HAP-1 (cell line): ENCODE results near the gene SLC6A14.

Experiments
- DNase-seq, 2 experiments: peaks; one replicate each; pipeline ENCODE4 v3.0.0-alpha.2; 2016 to 2020; ENCODE audit warnings: low spot score in 2 of 2
- H3K27me3 ChIP-seq: fragments of 250-450 bp; sonication (Bioruptor Pico); 2 replicates; pipeline ENCODE4 v1.5.1; 2020; ENCODE audit warnings: low read depth, mild to moderate bottlenecking, moderate library complexity
- H3K36me3 ChIP-seq: fragments of 250-450 bp; sonication (Bioruptor Pico); replicated peaks from 2 replicates; pipeline ENCODE4 v1.5.1; 2020; ENCODE audit warnings: mild to moderate bottlenecking
- H3K4me1 ChIP-seq: fragments of 250-450 bp; sonication (Bioruptor Pico); 2 replicates; pipeline ENCODE4 v1.5.1; 2020; ENCODE audit warnings: mild to moderate bottlenecking
- H3K4me3 ChIP-seq: fragments of 250-450 bp; sonication (Bioruptor Pico); 2 replicates; pipeline ENCODE4 v1.5.1; 2020; ENCODE audit warnings: mild to moderate bottlenecking, moderate library complexity
- H3K9me3 ChIP-seq: fragments of 250-450 bp; sonication (Bioruptor Pico); 2 replicates; pipeline ENCODE4 v1.5.1; 2020; ENCODE audit warnings: mild to moderate bottlenecking, moderate library complexity
- in situ Hi-C: fragments of 300-500 bp; cut with MboI; formaldehyde crosslinking; loops from 3 replicates; pipeline ENCODE4 v1.14.3; 2020; ENCODE audit warnings: low sequenced_read_pairs, inconsistent platforms, mixed read lengths

Gene SLC6A14

GRCh38 chrX:116436358-116436816 is at the start of gene SLC6A14:
Gene SLC6A14 (plus strand): TSS chrX:116436606. CDS start chrX:116436710, 104 bp downstream.
- Histone ChIP-seq H3K4me3 (no peak within 1 kb of the TSS), H3K36me3 (no peaks in the 10 kb centered on the region), H3K9me3 (no peaks in the 10 kb centered on the region), H3K27me3 (peaks cover 15% of the 10 kb centered on the region), H3K4me1 (no peaks in the 10 kb centered on the region)
- DNase-seq, result no peak
- in situ Hi-C loops, result no loop called here

GRCh38 chrX:116395752-116396151 is 40.7 kb upstream of the SLC6A14 start:
- DNase-seq, result no peak
- H3K4me1 ChIP-seq, result no peaks in the 10 kb centered on the region
- in situ Hi-C loops, result no loop called here
- H3K36me3 ChIP-seq, result no peaks in the 10 kb centered on the region
- no peak overlapping the region for H3K4me3 ChIP-seq
- H3K9me3 ChIP-seq, result no peaks in the 10 kb centered on the region
- no peaks in the 10 kb centered on the region for H3K27me3 ChIP-seq

- no peak for DNase-seq
- Histone ChIP-seq H3K9me3 (no peaks in the 10 kb centered on the region), H3K27me3 (peaks cover 9% of the 10 kb centered on the region)
These were observed 36.7 kb upstream of the SLC6A14 start for GRCh38 chrX:116399681-116400080.

GRCh38 chrX:116409219-116409618 is 27.2 kb upstream of the SLC6A14 start:
- H3K4me1 ChIP-seq, result no peaks in the 10 kb centered on the region
- no peak for DNase-seq
- H3K4me3 ChIP-seq, result no peak overlapping the region
- H3K36me3 ChIP-seq, result no peaks in the 10 kb centered on the region
- in situ Hi-C loops, result no loop called here
- H3K27me3 ChIP-seq, result peaks cover 4% of the 10 kb centered on the region
- H3K9me3 ChIP-seq, result no peaks in the 10 kb centered on the region

More at GRCh38 chrX:116399681-116400080, 36.7 kb upstream of the SLC6A14 start:
- no peak overlapping the region for H3K4me3 ChIP-seq
- H3K36me3 ChIP-seq, result no peaks in the 10 kb centered on the region
- in situ Hi-C loops, result no loop called here
- no peaks in the 10 kb centered on the region for H3K4me1 ChIP-seq

- no peak for DNase-seq
- H3K9me3 ChIP-seq, result no peaks in the 10 kb centered on the region
- H3K36me3 ChIP-seq, result no peaks in the 10 kb centered on the region
- H3K4me1 ChIP-seq, result no peaks in the 10 kb centered on the region
- no peak overlapping the region for H3K4me3 ChIP-seq
- H3K27me3 ChIP-seq, result no peaks in the 10 kb centered on the region
- in situ Hi-C loops, result no loop called here
These were observed 23.1 kb upstream of the SLC6A14 start for GRCh38 chrX:116413273-116413672.

- in situ Hi-C loops, result no loop called here
- H3K4me1 ChIP-seq, result no peaks in the 10 kb centered on the region
- no peaks in the 10 kb centered on the region for H3K36me3 ChIP-seq
- no peak overlapping the region for H3K4me3 ChIP-seq
- H3K27me3 ChIP-seq, result no peaks in the 10 kb centered on the region
- no peaks in the 10 kb centered on the region for H3K9me3 ChIP-seq
- DNase-seq, result no peak
These were observed 19.2 kb upstream of the SLC6A14 start for GRCh38 chrX:116417214-116417613.

GRCh38 chrX:116417968-116418367 is 18.4 kb upstream of the SLC6A14 start:
- in situ Hi-C loops, result no loop called here
- DNase-seq, result no peak
- no peaks in the 10 kb centered on the region for H3K4me1 ChIP-seq
- H3K9me3 ChIP-seq, result no peaks in the 10 kb centered on the region
- no peak overlapping the region for H3K4me3 ChIP-seq
- no peaks in the 10 kb centered on the region for H3K27me3 ChIP-seq
- H3K36me3 ChIP-seq, result no peaks in the 10 kb centered on the region

- Histone ChIP-seq H3K27me3 (no peaks in the 10 kb centered on the region), H3K9me3 (no peaks in the 10 kb centered on the region), H3K36me3 (no peaks in the 10 kb centered on the region), H3K4me1 (no peaks in the 10 kb centered on the region), H3K4me3 (no peak overlapping the region)
- in situ Hi-C loops, result no loop called here
- no peak for DNase-seq
These were observed 8.4 kb upstream of the SLC6A14 start for GRCh38 chrX:116427978-116428377.

- no peaks in the 10 kb centered on the region for H3K9me3 ChIP-seq
- no peaks in the 10 kb centered on the region for H3K4me1 ChIP-seq
- no peak for DNase-seq
- no peak overlapping the region for H3K4me3 ChIP-seq
- H3K36me3 ChIP-seq, result no peaks in the 10 kb centered on the region
- H3K27me3 ChIP-seq, result peaks cover 15% of the 10 kb centered on the region
- in situ Hi-C loops, result no loop called here
These were observed 809 bp upstream of the SLC6A14 start for GRCh38 chrX:116435597-116435996.

- no peaks in the 10 kb centered on the region for H3K36me3 ChIP-seq
- in situ Hi-C loops, result no loop called here
- H3K4me1 ChIP-seq, result peaks cover 7% of the 10 kb centered on the region
- H3K4me3 ChIP-seq, result no peak overlapping the region
- H3K9me3 ChIP-seq, result no peaks in the 10 kb centered on the region
- peaks cover 2% of the 10 kb centered on the region; the same call in 1 of the 2 replicates for H3K27me3 ChIP-seq
- DNase-seq, result peak; percentile 42 to 45
These were observed 12.8 kb downstream of the SLC6A14 start for GRCh38 chrX:116449156-116449555.

- Histone ChIP-seq H3K9me3 (no peaks in the 10 kb centered on the region), H3K27me3 (no peaks in the 10 kb centered on the region; the same call in 1 of the 2 replicates), H3K4me1 (no peaks in the 10 kb centered on the region), H3K4me3 (no peak within 1 kb of the TSS), H3K36me3 (no peaks in the 10 kb centered on the region)
- in situ Hi-C loops, result no loop called here
- DNase-seq, result no peak
These were observed 26.4 kb downstream of the SLC6A14 start, which contains the start of gene CT83 for GRCh38 chrX:116462822-116463221. Gene CT83 (minus strand): TSS chrX:116462976. CDS start chrX:116462856, 120 bp downstream.

- Histone ChIP-seq H3K4me1 (no peaks in the 10 kb centered on the region), H3K36me3 (no peaks in the 10 kb centered on the region), H3K27me3 (peaks cover 2% of the 10 kb centered on the region), H3K4me3 (no peak overlapping the region), H3K9me3 (no peaks in the 10 kb centered on the region)
- no peak for DNase-seq
- in situ Hi-C loops, result no loop called here
These were observed 43.7 kb downstream of the SLC6A14 start for GRCh38 chrX:116480059-116480458.

- peak in 1 of 2 experiments; percentile 30 for DNase-seq
- Histone ChIP-seq H3K9me3 (no peaks in the 10 kb centered on the region), H3K4me1 (no peaks in the 10 kb centered on the region), H3K36me3 (no peaks in the 10 kb centered on the region), H3K27me3 (peaks cover 5% of the 10 kb centered on the region), H3K4me3 (no peak overlapping the region)
- in situ Hi-C loops, result no loop called here
These were observed 53.7 kb downstream of the SLC6A14 start for GRCh38 chrX:116490104-116490503.

- H3K27me3 ChIP-seq, result no peaks in the 10 kb centered on the region
- in situ Hi-C loops, result no loop called here
- no peaks in the 10 kb centered on the region for H3K9me3 ChIP-seq
- no peak for DNase-seq
- no peaks in the 10 kb centered on the region for H3K36me3 ChIP-seq
- H3K4me1 ChIP-seq, result no peaks in the 10 kb centered on the region
- no peak overlapping the region for H3K4me3 ChIP-seq
These were observed 56.9 kb downstream of the SLC6A14 start for GRCh38 chrX:116493271-116493670.

GRCh38 chrX:116499780-116500179 is 63.4 kb downstream of the SLC6A14 start:
- Histone ChIP-seq H3K4me1 (no peaks in the 10 kb centered on the region), H3K9me3 (no peaks in the 10 kb centered on the region), H3K4me3 (no peak overlapping the region), H3K27me3 (no peaks in the 10 kb centered on the region), H3K36me3 (no peaks in the 10 kb centered on the region)
- in situ Hi-C loops, result no loop called here
- no peak for DNase-seq
